ENCODE results near the gene RAB44.

RAB44 gene

GRCh38 chr6:36686668-36687513, 10.7 kb upstream of the RAB44 start:
- Histone ChIP-seq H3K9me3 (ENCODE audit: control insufficient read depth in 2 of 2, low read length in 2 of 2) (no peaks in the 10 kb centered on the region), H3K4me1 (ENCODE audit: control insufficient read depth in 2 of 2, insufficient read depth in 2 of 2, low read length in 2 of 2) (peaks cover 15 to 18% of the 10 kb centered on the region in 2 donors), H3K9ac (ENCODE audit: low read depth in 1 of 2, low read length in 2 of 2) (no peak overlapping the region), H3K27ac (ENCODE audit: low read depth in 2 of 2, low read length in 2 of 2) (no peak overlapping the region), H3K27me3 (ENCODE audit: control insufficient read depth in 2 of 2, insufficient read depth in 2 of 2, low read length in 2 of 2) (no peaks in the 10 kb centered on the region), H3K36me3 (ENCODE audit: control insufficient read depth in 2 of 2, insufficient read depth in 2 of 2, low read length in 2 of 2) (peaks cover 35 to 38% of the 10 kb centered on the region in 2 donors), H3K4me3 (ENCODE audit: low read length in 2 of 2) (no peak overlapping the region)

GRCh38 chr6:36688063-36688738, 9.4 kb upstream of the RAB44 start:
- no peaks in the 10 kb centered on the region for H3K9me3 ChIP-seq (ENCODE audit: control insufficient read depth in 2 of 2, low read length in 2 of 2)
- H3K4me3 ChIP-seq (ENCODE audit: low read length in 2 of 2), result no peak overlapping the region
- no peak overlapping the region for H3K9ac ChIP-seq (ENCODE audit: low read depth in 1 of 2, low read length in 2 of 2)
- H3K4me1 ChIP-seq (ENCODE audit: control insufficient read depth in 2 of 2, insufficient read depth in 2 of 2, low read length in 2 of 2), result peaks cover 11 to 16% of the 10 kb centered on the region in 2 donors
- H3K36me3 ChIP-seq (ENCODE audit: control insufficient read depth in 2 of 2, insufficient read depth in 2 of 2, low read length in 2 of 2), result peaks cover 35% of the 10 kb centered on the region in 2 donors
- H3K27me3 ChIP-seq (ENCODE audit: control insufficient read depth in 2 of 2, insufficient read depth in 2 of 2, low read length in 2 of 2), result no peaks in the 10 kb centered on the region
- H3K27ac ChIP-seq (ENCODE audit: low read depth in 2 of 2, low read length in 2 of 2), result no peak overlapping the region

GRCh38 chr6:36688739-36689075, 8.9 kb upstream of the RAB44 start:
- Histone ChIP-seq H3K9ac (ENCODE audit: low read depth in 1 of 2, low read length in 2 of 2) (no peak overlapping the region), H3K27ac (ENCODE audit: low read depth in 2 of 2, low read length in 2 of 2) (no peak overlapping the region), H3K27me3 (ENCODE audit: control insufficient read depth in 2 of 2, insufficient read depth in 2 of 2, low read length in 2 of 2) (no peaks in the 10 kb centered on the region), H3K4me1 (ENCODE audit: control insufficient read depth in 2 of 2, insufficient read depth in 2 of 2, low read length in 2 of 2) (peaks cover 9 to 10% of the 10 kb centered on the region in 2 donors), H3K36me3 (ENCODE audit: control insufficient read depth in 2 of 2, insufficient read depth in 2 of 2, low read length in 2 of 2) (peaks cover 31 to 33% of the 10 kb centered on the region in 2 donors), H3K4me3 (ENCODE audit: low read length in 2 of 2) (no peak overlapping the region), H3K9me3 (ENCODE audit: control insufficient read depth in 2 of 2, low read length in 2 of 2) (no peaks in the 10 kb centered on the region)

GRCh38 chr6:36691011-36691410, 6.6 kb upstream of the RAB44 start:
- Histone ChIP-seq H3K4me3 (ENCODE audit: low read length in 2 of 2) (no peak overlapping the region), H3K27me3 (ENCODE audit: control insufficient read depth in 2 of 2, insufficient read depth in 2 of 2, low read length in 2 of 2) (no peaks in the 10 kb centered on the region)

GRCh38 chr6:36691612-36692011, 6.0 kb upstream of the RAB44 start:
- Histone ChIP-seq H3K27me3 (ENCODE audit: control insufficient read depth in 2 of 2, insufficient read depth in 2 of 2, low read length in 2 of 2) (no peaks in the 10 kb centered on the region), H3K9me3 (ENCODE audit: control insufficient read depth in 2 of 2, low read length in 2 of 2) (no peaks in the 10 kb centered on the region), H3K9ac (ENCODE audit: low read depth in 1 of 2, low read length in 2 of 2) (no peak overlapping the region), H3K36me3 (ENCODE audit: control insufficient read depth in 2 of 2, insufficient read depth in 2 of 2, low read length in 2 of 2) (peaks cover 4 to 6% of the 10 kb centered on the region in 2 donors), H3K4me3 (ENCODE audit: low read length in 2 of 2) (no peak overlapping the region), H3K27ac (ENCODE audit: low read depth in 2 of 2, low read length in 2 of 2) (peak overlapping the region in 1 of 2 donors; percentile 17), H3K4me1 (ENCODE audit: control insufficient read depth in 2 of 2, insufficient read depth in 2 of 2, low read length in 2 of 2) (peaks cover 9 to 10% of the 10 kb centered on the region in 2 donors)

More at GRCh38 chr6:36691011-36691410, 6.6 kb upstream of the RAB44 start:
- no peak overlapping the region for H3K9ac ChIP-seq (ENCODE audit: low read depth in 1 of 2, low read length in 2 of 2)
- peaks cover 9 to 10% of the 10 kb centered on the region in 2 donors for H3K4me1 ChIP-seq (ENCODE audit: control insufficient read depth in 2 of 2, insufficient read depth in 2 of 2, low read length in 2 of 2)
- no peak overlapping the region for H3K27ac ChIP-seq (ENCODE audit: low read depth in 2 of 2, low read length in 2 of 2)
- H3K9me3 ChIP-seq (ENCODE audit: control insufficient read depth in 2 of 2, low read length in 2 of 2), result no peaks in the 10 kb centered on the region
- peaks cover 10 to 12% of the 10 kb centered on the region in 2 donors for H3K36me3 ChIP-seq (ENCODE audit: control insufficient read depth in 2 of 2, insufficient read depth in 2 of 2, low read length in 2 of 2)

- no peak overlapping the region for H3K9ac ChIP-seq (ENCODE audit: low read depth in 1 of 2, low read length in 2 of 2)
- peak overlapping the region in 1 of 2 donors; percentile 17 for H3K27ac ChIP-seq (ENCODE audit: low read depth in 2 of 2, low read length in 2 of 2)
- peaks cover 9 to 10% of the 10 kb centered on the region in 2 donors for H3K4me1 ChIP-seq (ENCODE audit: control insufficient read depth in 2 of 2, insufficient read depth in 2 of 2, low read length in 2 of 2)
- H3K27me3 ChIP-seq (ENCODE audit: control insufficient read depth in 2 of 2, insufficient read depth in 2 of 2, low read length in 2 of 2), result no peaks in the 10 kb centered on the region
- H3K4me3 ChIP-seq (ENCODE audit: low read length in 2 of 2), result no peak overlapping the region
- no peaks in the 10 kb centered on the region for H3K9me3 ChIP-seq (ENCODE audit: control insufficient read depth in 2 of 2, low read length in 2 of 2)
- H3K36me3 ChIP-seq (ENCODE audit: control insufficient read depth in 2 of 2, insufficient read depth in 2 of 2, low read length in 2 of 2), result no peaks in the 10 kb centered on the region
These were observed 5.4 kb upstream of the RAB44 start for GRCh38 chr6:36692220-36692619.

- H3K4me1 ChIP-seq (ENCODE audit: control insufficient read depth in 2 of 2, insufficient read depth in 2 of 2, low read length in 2 of 2), result peaks cover 9 to 10% of the 10 kb centered on the region in 2 donors
- no peak overlapping the region for H3K9ac ChIP-seq (ENCODE audit: low read depth in 1 of 2, low read length in 2 of 2)
- H3K9me3 ChIP-seq (ENCODE audit: control insufficient read depth in 2 of 2, low read length in 2 of 2), result no peaks in the 10 kb centered on the region
- no peak overlapping the region for H3K4me3 ChIP-seq (ENCODE audit: low read length in 2 of 2)
- no peaks in the 10 kb centered on the region for H3K27me3 ChIP-seq (ENCODE audit: control insufficient read depth in 2 of 2, insufficient read depth in 2 of 2, low read length in 2 of 2)
- H3K36me3 ChIP-seq (ENCODE audit: control insufficient read depth in 2 of 2, insufficient read depth in 2 of 2, low read length in 2 of 2), result no peaks in the 10 kb centered on the region
- no peak overlapping the region for H3K27ac ChIP-seq (ENCODE audit: low read depth in 2 of 2, low read length in 2 of 2)
These were observed 4.5 kb upstream of the RAB44 start for GRCh38 chr6:36692861-36693702.

- Histone ChIP-seq H3K4me1 (ENCODE audit: control insufficient read depth in 2 of 2, insufficient read depth in 2 of 2, low read length in 2 of 2) (peaks cover 10 to 15% of the 10 kb centered on the region in 2 donors), H3K36me3 (ENCODE audit: control insufficient read depth in 2 of 2, insufficient read depth in 2 of 2, low read length in 2 of 2) (no peaks in the 10 kb centered on the region), H3K4me3 (ENCODE audit: low read length in 2 of 2) (no peak overlapping the region), H3K9ac (ENCODE audit: low read depth in 1 of 2, low read length in 2 of 2) (no peak overlapping the region), H3K27me3 (ENCODE audit: control insufficient read depth in 2 of 2, insufficient read depth in 2 of 2, low read length in 2 of 2) (no peaks in the 10 kb centered on the region), H3K27ac (ENCODE audit: low read depth in 2 of 2, low read length in 2 of 2) (no peak overlapping the region), H3K9me3 (ENCODE audit: control insufficient read depth in 2 of 2, low read length in 2 of 2) (no peaks in the 10 kb centered on the region)
These were observed 3.0 kb upstream of the RAB44 start for GRCh38 chr6:36694616-36695015.

GRCh38 chr6:36695414-36695813, 2.2 kb upstream of the RAB44 start:
- peaks cover 10 to 15% of the 10 kb centered on the region in 2 donors for H3K4me1 ChIP-seq (ENCODE audit: control insufficient read depth in 2 of 2, insufficient read depth in 2 of 2, low read length in 2 of 2)

More at GRCh38 chr6:36695414-36695813, 2.2 kb upstream of the RAB44 start:
- Histone ChIP-seq H3K36me3 (ENCODE audit: control insufficient read depth in 2 of 2, insufficient read depth in 2 of 2, low read length in 2 of 2) (no peaks in the 10 kb centered on the region), H3K27me3 (ENCODE audit: control insufficient read depth in 2 of 2, insufficient read depth in 2 of 2, low read length in 2 of 2) (no peaks in the 10 kb centered on the region), H3K27ac (ENCODE audit: low read depth in 2 of 2, low read length in 2 of 2) (no peak overlapping the region), H3K9me3 (ENCODE audit: control insufficient read depth in 2 of 2, low read length in 2 of 2) (no peaks in the 10 kb centered on the region), H3K9ac (ENCODE audit: low read depth in 1 of 2, low read length in 2 of 2) (no peak overlapping the region), H3K4me3 (ENCODE audit: low read length in 2 of 2) (no peak overlapping the region)

All from mucosa of rectum (tissue), 2 donors.